PC-9 (cell line): ENCODE results near the gene ANKRD30A. TPM values are rescaled to one million over a fixed set of nuclear protein-coding genes. Genes with fewer than 3 reads are reported as not detected.
"Not testable (repeated sequence)": the region's sequence is repeated elsewhere in the genome, so short reads cannot be mapped to it uniquely, and the experiment has no call there.

Experiments used
- BruUV-seq: library from RNA; stranded (reverse); fragments of 400-500 nt; replicated peaks from 2 replicates; lab custom pipeline; 2021; lab: Mats Ljungman, UMichigan
- CTCF ChIA-PET: fragments of 300-600 bp; sonication (Branson Sonifier 250); formaldehyde crosslinking; loops from one replicate; lab custom pipeline; 2022; ENCODE audit warnings: antibody characterized with exemption; lab: Charles Lee
- POLR2A ChIA-PET: fragments of 300-600 bp; sonication (Branson Sonifier 250); formaldehyde crosslinking; loops from one replicate; lab custom pipeline; 2022; ENCODE audit warnings: antibody characterized with exemption; ENCODE audit not compliant: unreplicated experiment; lab: Charles Lee
- DNase-seq, 2 experiments: peaks; one replicate each; pipeline versions ENCODE4 v3.0.0 to v3.0.0-alpha.2; 2015 to 2022; ENCODE audit warnings: mixed read lengths in 1 of 2
- H2AFZ ChIP-seq: fragments of 200-600 bp; sonication (generic); 2 replicates; pipeline ENCODE4 v1.8.1; 2017; ENCODE audit warnings: antibody characterized with exemption
- H3F3A ChIP-seq: fragments of 200-600 bp; sonication (generic); 2 replicates; pipeline ENCODE4 v1.8.1; 2017; ENCODE audit warnings: antibody characterized with exemption, mild to moderate bottlenecking, low read depth; ENCODE audit not compliant: insufficient read depth
- H3K27ac ChIP-seq: fragments of 200-600 bp; sonication (generic); 2 replicates; pipeline ENCODE4 v1.6.1; 2016; ENCODE audit warnings: mixed run types
- H3K27me3 ChIP-seq: fragments of 200-600 bp; sonication (generic); 2 replicates; pipeline ENCODE4 v1.6.1; 2016; ENCODE audit warnings: low read depth, mixed run types; ENCODE audit not compliant: insufficient read depth
- H3K36me3 ChIP-seq: fragments of 200-600 bp; sonication (generic); 2 replicates; pipeline ENCODE4 v1.6.1; 2016; ENCODE audit warnings: low read depth, mixed run types
- H3K4me1 ChIP-seq: fragments of 200-600 bp; sonication (generic); replicated peaks from 2 replicates; pipeline ENCODE4 v1.6.1; 2016; ENCODE audit warnings: mixed run types; ENCODE audit not compliant: insufficient read depth
- H3K4me2 ChIP-seq: fragments of 200-600 bp; sonication (generic); 2 replicates; pipeline ENCODE4 v1.6.1; 2017; ENCODE audit warnings: mixed run types
- H3K4me3 ChIP-seq: fragments of 200-600 bp; sonication (generic); 2 replicates; pipeline ENCODE4 v1.6.1; 2016; ENCODE audit warnings: mixed run types
- H3K79me2 ChIP-seq: fragments of 200-600 bp; sonication (generic); 2 replicates; pipeline ENCODE4 v1.6.1; 2017; ENCODE audit warnings: low read depth, mixed run types
- H3K9me2 ChIP-seq: fragments of 200-600 bp; sonication (generic); 2 replicates; pipeline ENCODE4 v1.8.1; 2017; ENCODE audit warnings: mild to moderate bottlenecking; ENCODE audit not compliant: insufficient read depth
- H3K9me3 ChIP-seq: fragments of 200-600 bp; sonication (generic); 2 replicates; pipeline ENCODE4 v1.8.1; 2016; ENCODE audit warnings: low read depth; ENCODE audit not compliant: insufficient read depth
- H4K20me1 ChIP-seq: fragments of 200-600 bp; sonication (generic); 2 replicates; pipeline ENCODE4 v1.8.1; 2017; ENCODE audit not compliant: insufficient read depth
- EZH2 ChIP-seq: fragments of 200-600 bp; sonication (generic); IDR thresholded peaks from 2 replicates; pipeline ENCODE4 v1.8.0; 2017; ENCODE audit warnings: antibody characterized with exemption, low read depth
- intact Hi-C: fragments of 100-400 bp; cut with micrococcal nuclease; formaldehyde crosslinking; loops from one replicate; pipeline ENCODE4 v1.10.0; 2022; ENCODE audit not compliant: unreplicated experiment
- total RNA-seq: library from RNA; stranded (reverse); gene quantifications from 2 replicates; pipeline ENCODE4 v1.2.3, GENCODE V29; 2021
- TF ChIP-seq, protein P1 (sequence below): fragments of 200-600 bp; sonication (generic); conservative IDR thresholded peaks from 2 replicates; pipeline ENCODE4 v1.6.1; 2017; ENCODE audit warnings: mixed run types, antibody characterized with exemption, mild to moderate bottlenecking, moderate library complexity

Gene ANKRD30A
- total RNA-seq, 1 experiment from 2014 or later = not detected

DNA sequence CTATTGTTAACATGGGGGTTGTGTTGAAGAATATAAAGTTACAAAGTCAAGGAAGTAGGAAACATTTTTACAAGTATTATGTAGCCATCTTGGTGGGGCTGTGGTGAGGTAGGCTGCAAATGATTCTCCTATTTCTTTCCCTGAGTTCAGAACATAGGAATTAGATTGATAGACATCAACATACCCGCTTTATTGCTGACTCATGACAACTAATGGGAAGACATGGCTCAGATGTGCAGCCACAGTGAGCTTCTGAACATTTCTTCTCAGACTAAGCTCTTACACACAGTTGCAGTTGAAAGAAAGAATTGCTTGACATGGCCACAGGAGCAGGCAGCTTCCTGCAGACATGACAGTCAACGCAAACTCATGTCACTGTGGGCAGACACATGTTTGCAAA is 110.7 kb downstream of the ANKRD30A start:
- no TSS peak for BruUV-seq
- H3K4me2 ChIP-seq = no peak overlapping the region

DNA sequence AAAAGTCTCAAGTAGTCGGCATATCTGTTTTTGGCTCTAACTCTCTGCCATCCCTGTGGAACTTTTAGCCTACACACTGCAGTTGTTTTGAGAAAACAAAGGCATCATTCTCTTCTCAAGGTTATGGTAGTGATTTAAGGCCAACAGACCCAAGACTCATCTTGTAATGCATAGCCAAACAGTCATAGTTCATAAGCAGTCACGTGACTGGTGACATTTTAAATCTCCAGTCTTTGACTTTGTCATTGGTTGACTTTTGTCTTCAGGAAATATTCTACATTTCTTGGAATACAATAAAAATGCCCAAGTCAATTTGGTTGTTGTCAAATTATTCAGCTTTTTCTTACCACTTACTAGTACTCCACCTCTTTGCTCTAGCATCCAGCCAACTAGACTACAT is 114.8 kb downstream of the ANKRD30A start:
- intact Hi-C loops = no loop called here
- Histone ChIP-seq H3K27ac (no peak overlapping the region), H2AFZ (no peak overlapping the region), H3F3A (no peaks in the 10 kb centered on the region), H3K4me3 (no peak overlapping the region), H3K27me3 (no peaks in the 10 kb centered on the region), H3K79me2 (no peaks in the 10 kb centered on the region), H3K9me3 (no peaks in the 10 kb centered on the region), H3K36me3 (no peaks in the 10 kb centered on the region), H3K4me1 (no peaks in the 10 kb centered on the region), H3K4me2 (no peak overlapping the region), H3K9me2 (no peaks in the 10 kb centered on the region), H4K20me1 (no peaks in the 10 kb centered on the region)
- TF ChIP-seq EZH2 = no peak
- TF ChIP-seq, protein P1, sequence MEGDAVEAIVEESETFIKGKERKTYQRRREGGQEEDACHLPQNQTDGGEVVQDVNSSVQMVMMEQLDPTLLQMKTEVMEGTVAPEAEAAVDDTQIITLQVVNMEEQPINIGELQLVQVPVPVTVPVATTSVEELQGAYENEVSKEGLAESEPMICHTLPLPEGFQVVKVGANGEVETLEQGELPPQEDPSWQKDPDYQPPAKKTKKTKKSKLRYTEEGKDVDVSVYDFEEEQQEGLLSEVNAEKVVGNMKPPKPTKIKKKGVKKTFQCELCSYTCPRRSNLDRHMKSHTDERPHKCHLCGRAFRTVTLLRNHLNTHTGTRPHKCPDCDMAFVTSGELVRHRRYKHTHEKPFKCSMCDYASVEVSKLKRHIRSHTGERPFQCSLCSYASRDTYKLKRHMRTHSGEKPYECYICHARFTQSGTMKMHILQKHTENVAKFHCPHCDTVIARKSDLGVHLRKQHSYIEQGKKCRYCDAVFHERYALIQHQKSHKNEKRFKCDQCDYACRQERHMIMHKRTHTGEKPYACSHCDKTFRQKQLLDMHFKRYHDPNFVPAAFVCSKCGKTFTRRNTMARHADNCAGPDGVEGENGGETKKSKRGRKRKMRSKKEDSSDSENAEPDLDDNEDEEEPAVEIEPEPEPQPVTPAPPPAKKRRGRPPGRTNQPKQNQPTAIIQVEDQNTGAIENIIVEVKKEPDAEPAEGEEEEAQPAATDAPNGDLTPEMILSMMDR = no peak
- ChIA-PET POLR2A (no interaction called here), CTCF (no interaction called here)
- BruUV-seq = no TSS peak
- DNase-seq = no peak

More for the DNA sequence above, 110.7 kb downstream of the ANKRD30A start:
- H3F3A ChIP-seq = no peaks in the 10 kb centered on the region
- no peaks in the 10 kb centered on the region for H4K20me1 ChIP-seq
- H3K36me3 ChIP-seq = no peaks in the 10 kb centered on the region
- no peak overlapping the region for H3K27ac ChIP-seq
- POLR2A ChIA-PET = no interaction called here
- TF ChIP-seq, protein P1 = no peak
- TF ChIP-seq EZH2 = no peak
- no peak for DNase-seq
- H3K4me3 ChIP-seq = no peak overlapping the region
- no peaks in the 10 kb centered on the region for H3K9me3 ChIP-seq
- H2AFZ ChIP-seq = no peak overlapping the region
- CTCF ChIA-PET = no interaction called here
- no peaks in the 10 kb centered on the region for H3K9me2 ChIP-seq
- no peaks in the 10 kb centered on the region for H3K27me3 ChIP-seq
- intact Hi-C loops = no loop called here
- H3K4me1 ChIP-seq = no peaks in the 10 kb centered on the region
- no peaks in the 10 kb centered on the region for H3K79me2 ChIP-seq

DNA sequence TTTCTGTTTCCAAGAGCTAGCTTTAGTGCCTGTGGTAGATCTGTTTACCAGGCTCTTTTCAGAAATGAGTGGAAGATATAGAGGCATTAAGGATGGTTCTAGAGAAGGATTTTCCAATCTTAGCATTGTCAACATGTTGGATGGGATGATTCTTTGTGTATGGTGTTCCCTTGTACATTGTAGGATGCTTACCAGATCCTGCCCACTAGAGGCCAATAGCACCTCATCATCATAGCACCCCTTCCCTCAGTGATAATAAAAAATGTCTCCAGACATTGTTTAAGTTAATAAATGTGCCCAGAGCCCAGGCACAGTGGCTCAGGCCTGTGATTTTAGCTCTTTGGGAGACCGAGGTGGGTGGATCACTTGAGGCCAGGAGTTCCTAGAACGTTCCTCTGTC is 121.2 kb downstream of the ANKRD30A start:
- Histone ChIP-seq H3K9me3 (no peaks in the 10 kb centered on the region), H3K27me3 (no peaks in the 10 kb centered on the region), H3K4me2 (no peak overlapping the region), H3K4me3 (no peak overlapping the region), H3F3A (no peaks in the 10 kb centered on the region), H3K4me1 (no peaks in the 10 kb centered on the region), H3K79me2 (no peaks in the 10 kb centered on the region), H4K20me1 (no peaks in the 10 kb centered on the region), H3K9me2 (no peaks in the 10 kb centered on the region), H3K27ac (no peak overlapping the region), H2AFZ (no peak overlapping the region), H3K36me3 (no peaks in the 10 kb centered on the region)
- ChIA-PET POLR2A (no interaction called here), CTCF (no interaction called here)
- TF ChIP-seq, protein P1 = no peak
- no peak for TF ChIP-seq EZH2
- DNase-seq = no peak
- no TSS peak for BruUV-seq
- intact Hi-C loops = no loop called here

DNA sequence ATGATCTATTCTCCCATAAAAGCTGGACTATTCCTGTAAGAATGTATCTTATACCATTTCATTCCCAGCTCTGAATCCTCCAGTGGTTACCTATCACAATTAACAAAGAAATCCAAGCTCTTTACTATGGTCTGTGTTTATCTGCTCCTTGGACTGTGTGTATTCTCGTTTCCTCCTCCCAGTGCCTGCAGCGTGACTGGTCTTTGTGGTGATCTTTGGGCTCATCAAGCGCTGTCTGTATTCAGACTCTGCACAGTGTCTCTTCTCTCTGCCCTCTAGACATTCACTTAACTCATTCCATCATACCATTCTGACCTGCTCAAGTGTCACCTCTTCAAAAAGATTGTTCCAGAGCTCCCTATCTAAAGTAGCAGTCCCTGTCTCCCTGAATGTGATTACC is 130.4 kb downstream of the ANKRD30A start:
- H3K9me2 ChIP-seq, H3K4me2 ChIP-seq, H2AFZ ChIP-seq, POLR2A ChIA-PET, DNase-seq, CTCF ChIA-PET, H3K27me3 ChIP-seq, H3K4me1 ChIP-seq, H4K20me1 ChIP-seq, H3K4me3 ChIP-seq, H3K36me3 ChIP-seq, H3F3A ChIP-seq, BruUV-seq, H3K79me2 ChIP-seq, intact Hi-C loops, H3K27ac ChIP-seq, H3K9me3 ChIP-seq: not testable (repeated sequence)
